ENCODE measurements around the gene CADM2. TPM values are rescaled to one million over a fixed set of nuclear protein-coding genes. Genes with fewer than 3 reads are reported as not detected.

The CADM2 gene
- total RNA-seq, 1 experiment from 2014 or later: not detected

GRCh38 chr3:85208650-85209049, 249.9 kb downstream of the CADM2 start:
- CTCF ChIA-PET: no interaction called here
- no TSS peak for BruUV-seq (replicated peaks)
- DNase-seq (ENCODE audit: unreplicated experiment): no peak
- Mint-ChIP-seq H3K4me3 (ENCODE audit: unreplicated experiment) (no peak overlapping the region), H3K36me3 (ENCODE audit: insufficient read depth, unreplicated experiment) (no peaks in the 10 kb centered on the region), H3K27me3 (ENCODE audit: insufficient read depth, unreplicated experiment) (peaks cover 89% of the 10 kb centered on the region), H3K9me3 (ENCODE audit: unreplicated experiment) (no peaks in the 10 kb centered on the region), H3K27ac (ENCODE audit: low read depth, unreplicated experiment) (no peak overlapping the region), H3K4me1 (ENCODE audit: insufficient read depth, unreplicated experiment) (no peaks in the 10 kb centered on the region)
- intact Hi-C loops (cut with micrococcal nuclease): no loop called here
- POLR2A ChIA-PET: interaction anchor here (0.7 kb wide), 1 partner anchor 120 kb away, joined by 3 read pairs; no protein-coding TSS in a partner anchor
- TF ChIP-seq CTCF (IDR thresholded peaks at IDR 0.05; ENCODE audit: unreplicated experiment): no peak

DNA sequence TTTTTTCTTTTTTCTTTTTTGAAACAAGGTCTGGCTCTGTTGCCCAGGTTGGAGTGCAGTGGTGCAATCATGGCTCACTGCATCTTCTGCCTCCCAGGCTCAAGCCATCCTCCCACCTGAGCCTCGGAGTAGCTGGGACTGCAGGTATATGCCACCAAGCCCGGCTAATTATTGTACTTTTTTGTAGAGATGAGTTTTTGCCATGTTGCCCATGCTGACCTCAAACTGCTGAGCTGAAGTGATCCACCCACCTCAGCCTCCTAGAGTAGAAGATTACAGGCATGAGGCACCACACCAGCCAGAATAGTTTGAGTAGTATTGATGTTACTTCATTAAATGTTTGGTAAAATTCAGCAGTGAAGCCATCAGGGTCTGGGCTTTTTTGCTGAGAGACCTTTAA, 251.8 kb downstream of the CADM2 start:
- no peak for TF ChIP-seq CTCF (IDR thresholded peaks at IDR 0.05; ENCODE audit: unreplicated experiment)
- POLR2A ChIA-PET: no interaction called here
- no peak overlapping the region for H3K4me3 Mint-ChIP-seq (ENCODE audit: unreplicated experiment)
- H3K36me3 Mint-ChIP-seq (ENCODE audit: insufficient read depth, unreplicated experiment): no peaks in the 10 kb centered on the region
- no peak overlapping the region for H3K27ac Mint-ChIP-seq (ENCODE audit: low read depth, unreplicated experiment)
- H3K4me1 Mint-ChIP-seq (ENCODE audit: insufficient read depth, unreplicated experiment): no peaks in the 10 kb centered on the region
- no TSS peak for BruUV-seq (replicated peaks)
- intact Hi-C loops (cut with micrococcal nuclease): no loop called here
- CTCF ChIA-PET: no interaction called here
- peaks cover 79% of the 10 kb centered on the region for H3K27me3 Mint-ChIP-seq (ENCODE audit: insufficient read depth, unreplicated experiment)
- DNase-seq (ENCODE audit: unreplicated experiment): no peak
- no peaks in the 10 kb centered on the region for H3K9me3 Mint-ChIP-seq (ENCODE audit: unreplicated experiment)

- peaks cover 7% of the 10 kb centered on the region for H3K36me3 Mint-ChIP-seq (ENCODE audit: insufficient read depth, unreplicated experiment)
- H3K9me3 Mint-ChIP-seq (ENCODE audit: unreplicated experiment): peaks cover 7% of the 10 kb centered on the region
- H3K27ac Mint-ChIP-seq (ENCODE audit: low read depth, unreplicated experiment): no peak overlapping the region
- no peak for DNase-seq (ENCODE audit: unreplicated experiment)
- no peak overlapping the region for H3K4me3 Mint-ChIP-seq (ENCODE audit: unreplicated experiment)
- no peaks in the 10 kb centered on the region for H3K4me1 Mint-ChIP-seq (ENCODE audit: insufficient read depth, unreplicated experiment)
- H3K27me3 Mint-ChIP-seq (ENCODE audit: insufficient read depth, unreplicated experiment): peaks cover 81% of the 10 kb centered on the region
- ChIA-PET POLR2A (no interaction called here), CTCF (interaction anchor here (0.9 kb wide), 1 partner anchor 17 kb away, joined by 5 read pairs; no protein-coding TSS in a partner anchor)
- no peak for TF ChIP-seq CTCF (IDR thresholded peaks at IDR 0.05; ENCODE audit: unreplicated experiment)
- intact Hi-C loops (cut with micrococcal nuclease): no loop called here
- BruUV-seq (replicated peaks): no TSS peak
These were observed 270.2 kb downstream of the CADM2 start for GRCh38 chr3:85228966-85229365.

DNA sequence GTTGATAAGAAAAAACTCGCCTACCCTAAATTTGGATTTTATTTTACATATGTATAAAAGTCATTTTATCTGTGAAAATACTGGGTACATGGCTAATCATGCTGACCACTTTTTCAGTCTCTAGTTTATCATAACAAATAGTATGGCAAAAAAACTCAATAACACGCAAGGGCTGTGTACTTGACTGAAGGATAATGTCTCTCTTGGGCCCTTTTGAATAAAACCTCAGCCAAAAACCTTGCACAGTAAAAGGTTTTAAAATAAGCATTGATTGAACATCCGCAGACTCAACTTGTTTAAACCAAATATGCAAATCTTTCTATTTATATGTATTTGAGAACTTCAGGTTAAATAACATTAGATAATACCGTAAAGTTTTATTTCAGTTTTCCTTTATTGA, 285.3 kb downstream of the CADM2 start:
- POLR2A ChIA-PET: no interaction called here
- Mint-ChIP-seq H3K36me3 (ENCODE audit: insufficient read depth, unreplicated experiment) (no peaks in the 10 kb centered on the region), H3K4me3 (ENCODE audit: unreplicated experiment) (no peak overlapping the region), H3K27me3 (ENCODE audit: insufficient read depth, unreplicated experiment) (peaks cover 41% of the 10 kb centered on the region), H3K4me1 (ENCODE audit: insufficient read depth, unreplicated experiment) (no peaks in the 10 kb centered on the region), H3K9me3 (ENCODE audit: unreplicated experiment) (no peaks in the 10 kb centered on the region), H3K27ac (ENCODE audit: low read depth, unreplicated experiment) (no peak overlapping the region)
- TF ChIP-seq CTCF (IDR thresholded peaks at IDR 0.05; ENCODE audit: unreplicated experiment): no peak
- DNase-seq (ENCODE audit: unreplicated experiment): no peak
- intact Hi-C loops (cut with micrococcal nuclease): no loop called here
- CTCF ChIA-PET: no interaction called here
- no TSS peak for BruUV-seq (replicated peaks)

All from MCF 10A (cell line).